Esophagus muscularis mucosa (tissue), 4 donors: ENCODE data around the gene CYBC1. TPM values are rescaled to one million over a fixed set of nuclear protein-coding genes. Genes with fewer than 3 reads are reported as not detected.
A peak's percentile ranks its signal among the peaks of the same experiment; 100 is the strongest.

Source experiments
- DNase-seq: peaks from one replicate; pipeline ENCODE4 v3.0.0-alpha.2; 2017; ENCODE audit errors: extremely low spot score
- H3K27ac ChIP-seq, 4 donors: fragments of 200-600 bp; sonication (generic); replicated peaks in 1 of 4; 1 replicate in 3 of 4; 2 replicates in 1 of 4; pipeline ENCODE4 v1.5.1; 2016 to 2019; ENCODE audit warnings: mild to moderate bottlenecking in 1 of 4
- H3K27me3 ChIP-seq, 4 donors: fragments of 200-600 bp; sonication (generic); one replicate each; pipeline versions ENCODE4 v1.5.1 to v1.6.0; 2016 to 2019
- H3K36me3 ChIP-seq, 4 donors: fragments of 200-600 bp; sonication (generic); one replicate each; pipeline ENCODE4 v1.5.1; 2016 to 2019
- H3K4me1 ChIP-seq, 4 donors: fragments of 200-600 bp; sonication (generic); one replicate each; pipeline ENCODE4 v1.5.1; 2016 to 2019
- H3K4me3 ChIP-seq, 4 donors: fragments of 200-600 bp; sonication (generic); 1 replicate in 2 of 4; 2 replicates in 2 of 4; pipeline ENCODE4 v1.5.1; 2016 to 2019; ENCODE audit warnings: mild to moderate bottlenecking in 4 of 4, moderate library complexity in 1 of 4
- H3K9me3 ChIP-seq, 4 donors: fragments of 200-600 bp; sonication (generic); 1 replicate in 3 of 4; 2 replicates in 1 of 4; pipeline ENCODE4 v1.5.1; 2016 to 2019
- EP300 ChIP-seq: sonication (generic); formaldehyde crosslinking; IDR thresholded peaks from one replicate; pipeline ENCODE4 v1.6.1; 2017; ENCODE audit warnings: antibody characterized with exemption
- POLR2A ChIP-seq: fragments of 450-650 bp; IDR thresholded peaks from one replicate; pipeline ENCODE4 v1.6.1; 2017; ENCODE audit warnings: antibody characterized with exemption, moderate library complexity, mild to moderate bottlenecking, low read depth
- POLR2AphosphoS5 ChIP-seq, 2 donors: sonication (generic); formaldehyde crosslinking; IDR thresholded peaks; one replicate each; pipeline ENCODE4 v1.6.1; 2017; ENCODE audit warnings: antibody characterized with exemption in 2 of 2
- WGBS: methylation state at CpG from one replicate; pipeline ENCODE4 v1.1.5; 2018; 5-methylcytosine and 5-hydroxymethylcytosine counted together
- intact Hi-C: fragments of 100-400 bp; cut with DNase I; formaldehyde crosslinking; loops from one replicate; pipeline ENCODE4 v1.15.1; 2023
- total RNA-seq, 4 donors: library from RNA; depleted of rRNA; stranded (reverse); fragments of >200 nt; gene quantifications; one replicate each; pipeline versions ENCODE4 v1.1.0 to v1.2.1, GENCODE V29; 2016
- TF ChIP-seq, protein P1 (sequence below), 3 experiments: fragments of 200-600 bp in 2 of 3; fragments of 450-650 bp in 1 of 3; sonication (generic) in 2 of 3; IDR thresholded peaks; one replicate each; pipeline ENCODE4 v1.5.1; 2017 to 2019; ENCODE audit warnings: antibody characterized with exemption in 3 of 3, mild to moderate bottlenecking in 2 of 3, moderate library complexity in 1 of 3

The CYBC1 gene
- total RNA-seq, 4 donors from 2014 or later = 40.7 to 78.3 (median 69.7) TPM

GRCh38 chr17:82399601-82400101, 50.9 kb downstream of the CYBC1 start:
- Histone ChIP-seq H3K36me3 (peaks cover 24 to 81% (median 43%) of the 10 kb centered on the region in 4 donors), H3K27ac (peak overlapping the region in 2 of 4 donors; percentile 20 to 30), H3K9me3 (no peaks in the 10 kb centered on the region), H3K27me3 (no peaks in the 10 kb centered on the region), H3K4me1 (peaks cover 5 to 37% (median 22%) of the 10 kb centered on the region in 4 donors), H3K4me3 (no peak overlapping the region)
- no peak for DNase-seq
- TF ChIP-seq POLR2A = no peak
- intact Hi-C loops = no loop called here
- WGBS = 70% methylated on average over 13 of the region's 18 CpGs

DNA sequence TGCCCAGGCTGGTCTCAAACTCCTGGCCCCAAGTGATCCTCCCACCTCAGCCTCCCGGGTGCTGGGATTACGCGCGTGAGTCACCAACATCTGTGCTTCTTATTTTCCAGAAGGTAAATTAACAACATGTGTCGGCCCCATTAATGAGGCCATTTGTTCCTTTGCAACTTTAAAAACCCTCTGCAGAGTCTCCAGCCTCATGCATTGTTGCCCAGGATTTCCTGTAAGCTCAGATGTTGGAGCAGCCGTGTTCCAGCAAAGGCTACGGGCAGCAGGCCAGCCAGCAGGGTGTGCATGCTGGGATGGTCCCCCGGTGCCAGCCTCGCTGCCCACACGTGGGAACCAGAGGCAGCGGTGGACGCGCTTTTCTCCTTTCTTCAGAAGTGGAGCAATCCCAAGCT, 51.5 kb downstream of the CYBC1 start:
- 62% methylated on average over 13 of the region's 13 CpGs for WGBS
- Histone ChIP-seq H3K27me3 (no peaks in the 10 kb centered on the region), H3K36me3 (peaks cover 20 to 81% (median 42%) of the 10 kb centered on the region in 4 donors), H3K9me3 (no peaks in the 10 kb centered on the region), H3K4me1 (peaks cover 5 to 37% (median 22%) of the 10 kb centered on the region in 4 donors), H3K27ac (peak overlapping the region in 1 of 4 donors; percentile 20), H3K4me3 (no peak overlapping the region)
- intact Hi-C loops = no loop called here
- DNase-seq = no peak
- TF ChIP-seq EP300 = no peak
- TF ChIP-seq, protein P1, sequence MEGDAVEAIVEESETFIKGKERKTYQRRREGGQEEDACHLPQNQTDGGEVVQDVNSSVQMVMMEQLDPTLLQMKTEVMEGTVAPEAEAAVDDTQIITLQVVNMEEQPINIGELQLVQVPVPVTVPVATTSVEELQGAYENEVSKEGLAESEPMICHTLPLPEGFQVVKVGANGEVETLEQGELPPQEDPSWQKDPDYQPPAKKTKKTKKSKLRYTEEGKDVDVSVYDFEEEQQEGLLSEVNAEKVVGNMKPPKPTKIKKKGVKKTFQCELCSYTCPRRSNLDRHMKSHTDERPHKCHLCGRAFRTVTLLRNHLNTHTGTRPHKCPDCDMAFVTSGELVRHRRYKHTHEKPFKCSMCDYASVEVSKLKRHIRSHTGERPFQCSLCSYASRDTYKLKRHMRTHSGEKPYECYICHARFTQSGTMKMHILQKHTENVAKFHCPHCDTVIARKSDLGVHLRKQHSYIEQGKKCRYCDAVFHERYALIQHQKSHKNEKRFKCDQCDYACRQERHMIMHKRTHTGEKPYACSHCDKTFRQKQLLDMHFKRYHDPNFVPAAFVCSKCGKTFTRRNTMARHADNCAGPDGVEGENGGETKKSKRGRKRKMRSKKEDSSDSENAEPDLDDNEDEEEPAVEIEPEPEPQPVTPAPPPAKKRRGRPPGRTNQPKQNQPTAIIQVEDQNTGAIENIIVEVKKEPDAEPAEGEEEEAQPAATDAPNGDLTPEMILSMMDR (IDR thresholded peaks at IDR 0.05) = no peak
- TF ChIP-seq POLR2AphosphoS5 (IDR thresholded peaks at IDR 0.05) = no peak
- no peak for TF ChIP-seq POLR2A

DNA sequence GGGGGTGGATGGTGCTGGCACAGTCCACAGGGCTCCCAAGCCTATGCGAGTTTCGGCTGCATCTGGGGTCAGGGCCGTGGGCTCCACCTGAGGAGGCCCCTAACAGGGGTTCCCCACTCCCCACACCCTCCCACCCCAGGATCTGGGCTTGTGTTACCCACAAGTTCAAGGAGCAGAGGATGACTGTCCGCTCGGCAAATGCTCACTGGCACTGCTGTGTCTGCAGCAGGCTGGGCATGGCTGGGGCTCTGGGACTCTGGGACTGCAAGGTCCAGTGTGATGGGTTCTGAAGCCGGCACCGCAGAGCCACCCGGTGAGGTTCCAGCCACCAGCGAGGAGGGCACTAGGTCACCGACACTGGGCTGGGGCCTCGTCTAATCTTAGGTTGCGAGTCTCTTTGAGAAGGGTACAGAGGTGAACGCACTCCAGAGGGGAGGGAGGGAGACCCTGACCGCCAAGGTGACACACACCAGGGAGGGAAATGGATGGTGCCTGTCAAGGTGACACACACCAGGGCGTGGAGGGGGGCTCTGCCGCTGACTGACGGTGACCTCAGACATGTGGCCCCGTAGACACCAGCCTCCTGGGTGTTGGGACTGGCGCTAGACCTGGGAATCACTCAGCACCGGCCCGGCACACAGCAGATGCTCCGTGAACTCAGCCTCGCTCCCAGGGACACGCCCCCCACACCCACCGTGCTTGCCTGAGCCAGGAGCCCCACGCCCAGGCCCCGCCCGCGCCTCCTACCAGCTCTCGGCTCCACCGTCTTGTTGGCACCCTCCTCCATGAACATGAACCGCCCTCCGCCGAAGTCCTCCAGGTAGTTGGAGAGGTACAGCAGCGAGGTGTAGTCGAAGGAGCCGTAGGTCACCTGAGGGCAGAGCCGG, 52.9 kb downstream of the CYBC1 start:
- 87% methylated on average over 37 of the region's 38 CpGs for WGBS
- DNase-seq = no peak
- H3K9me3 ChIP-seq = no peaks in the 10 kb centered on the region
- no peak overlapping the region for H3K4me3 ChIP-seq
- intact Hi-C loops = no loop called here
- no peaks in the 10 kb centered on the region for H3K27me3 ChIP-seq
- H3K36me3 ChIP-seq = peaks cover 8 to 80% (median 42%) of the 10 kb centered on the region in 4 donors
- H3K27ac ChIP-seq = no peak overlapping the region
- peaks cover 5 to 37% (median 22%) of the 10 kb centered on the region in 4 donors for H3K4me1 ChIP-seq
- no peak for TF ChIP-seq POLR2A
- TF ChIP-seq, protein P1 (IDR thresholded peaks at IDR 0.05) = no peak
- TF ChIP-seq POLR2AphosphoS5 (IDR thresholded peaks at IDR 0.05) = no peak
- TF ChIP-seq EP300 = no peak

DNA sequence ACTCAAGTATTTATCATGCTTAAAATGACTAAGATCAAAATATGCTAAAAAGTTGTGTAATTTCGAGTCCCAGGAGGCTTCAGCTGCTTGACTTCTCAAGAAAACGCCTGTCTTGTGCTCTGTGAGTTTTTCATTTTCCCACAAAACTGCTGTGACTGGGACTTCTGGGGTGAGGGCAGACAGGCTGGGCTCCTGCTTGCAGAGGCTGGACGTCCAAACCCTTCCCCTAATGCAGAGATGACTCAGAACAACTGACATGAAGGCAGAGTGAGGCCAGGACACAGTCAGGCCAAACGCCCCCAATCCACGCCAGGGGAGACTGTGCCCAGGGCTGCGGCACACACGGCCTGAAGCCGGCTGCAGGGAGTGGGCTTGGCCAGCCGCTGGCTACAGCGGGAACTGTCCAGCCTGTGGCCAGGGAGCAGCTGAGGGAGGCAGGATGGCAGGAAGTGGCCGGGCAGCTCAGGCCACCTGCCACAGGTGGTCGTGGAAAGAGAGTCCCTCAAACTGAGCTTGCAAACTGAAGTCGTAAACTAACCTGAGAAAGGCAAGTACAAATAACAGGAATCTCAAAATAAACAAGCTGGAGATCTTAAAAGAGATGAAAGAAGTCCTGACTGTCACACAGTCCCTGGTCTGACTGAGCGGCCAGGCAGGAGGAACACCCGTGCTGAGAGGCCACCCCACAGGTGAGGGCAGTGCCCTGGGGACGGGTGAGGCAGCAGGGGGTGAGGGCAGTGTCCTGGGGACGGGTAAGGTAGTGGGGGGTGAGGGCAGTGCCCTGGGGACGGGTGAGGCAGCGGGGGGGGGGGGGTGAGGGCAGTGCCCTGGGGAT, 53.7 kb downstream of the CYBC1 start:
- H3K36me3 ChIP-seq = peaks cover 0 to 80% (median 42%) of the 10 kb centered on the region in 4 donors
- TF ChIP-seq EP300 (no peak), POLR2A (no peak), POLR2AphosphoS5 (IDR thresholded peaks at IDR 0.05) (no peak)
- TF ChIP-seq, protein P1 (IDR thresholded peaks at IDR 0.05) = no peak
- intact Hi-C loops = no loop called here

More for the DNA sequence above, 53.7 kb downstream of the CYBC1 start:
- Histone ChIP-seq H3K27me3 (no peaks in the 10 kb centered on the region), H3K4me1 (peaks cover 5 to 37% (median 22%) of the 10 kb centered on the region in 4 donors), H3K4me3 (no peak overlapping the region), H3K9me3 (no peaks in the 10 kb centered on the region), H3K27ac (peak overlapping the region in 1 of 4 donors; percentile 33)
- WGBS = 59% methylated on average over 19 of the region's 19 CpGs
- no peak for DNase-seq
